Prostate gland (tissue), 2 donors: ENCODE measurements around the gene MYH9.
"Not testable (repeated sequence)": the region's sequence is repeated elsewhere in the genome, so short reads cannot be mapped to it uniquely, and the experiment has no call there.

Experiments used
- CTCF ChIP-seq, 4 experiments: fragments of 200-600 bp in 2 of 4; fragments of 450-650 bp in 2 of 4; sonication (generic) in 2 of 4; IDR thresholded peaks; 1 replicate in 3 of 4; 2 replicates in 1 of 4; pipeline ENCODE4 v1.5.1; 2016 to 2019; ENCODE audit warnings: antibody characterized with exemption in 4 of 4, mild to moderate bottlenecking in 2 of 4, moderate library complexity in 2 of 4
- POLR2A ChIP-seq: fragments of 450-650 bp; IDR thresholded peaks from one replicate; pipeline ENCODE4 v1.6.1; 2016; ENCODE audit warnings: antibody characterized with exemption, mild to moderate bottlenecking

- not testable (repeated sequence) for TF ChIP-seq CTCF (IDR thresholded peaks at IDR 0.05); POLR2A
Measured at GRCh38 chr22:36409554-36409910, 21.8 kb upstream of the MYH9 start.
